AG10803 (cell line): Measurements from ENCODE around the gene RPL13.

ENCODE experiments used
- DNase-seq: peaks from one replicate; pipeline ENCODE4 v3.0.0; 2010; ENCODE audit warnings: low read depth
- H3K4me3 ChIP-seq: 2 replicates; pipeline ENCODE4 v1.5.1; 2011; ENCODE audit warnings: mild to moderate bottlenecking, low read length, control low read depth
- CTCF ChIP-seq: conservative IDR thresholded peaks from 2 replicates; pipeline ENCODE4 v1.5.1; 2011; ENCODE audit warnings: mild to moderate bottlenecking, low read length, control low read depth, inconsistent platforms

RPL13 gene

GRCh38 chr16:89610108-89610453, 49.6 kb downstream of the RPL13 start:
- no peak for TF ChIP-seq CTCF
- H3K4me3 ChIP-seq = no peak overlapping the region
- no peak for DNase-seq

GRCh38 chr16:89612415-89613166, 52.1 kb downstream of the RPL13 start:
- DNase-seq = no peak
- no peak overlapping the region for H3K4me3 ChIP-seq
- no peak for TF ChIP-seq CTCF

- no peak for DNase-seq
Observed at GRCh38 chr16:89613231-89613953, 52.9 kb downstream of the RPL13 start, which contains the start of gene DPEP1. Gene DPEP1 (plus strand): TSS chr16:89613642. CDS start chr16:89630411, 16,769 bp downstream.

GRCh38 chr16:89613954-89614459, 53.5 kb downstream of the RPL13 start:
- no peak for DNase-seq
- H3K4me3 ChIP-seq = no peak overlapping the region
- TF ChIP-seq CTCF = no peak

More at GRCh38 chr16:89613231-89613953, 52.9 kb downstream of the RPL13 start, which contains the start of gene DPEP1:
- no peak within 1 kb of the TSS for H3K4me3 ChIP-seq
- TF ChIP-seq CTCF = no peak
